Right lobe of liver (tissue), 4 donors: Measurements from ENCODE around the gene KLHL21.

ENCODE experiments used
- CTCF ChIP-seq, 4 donors: fragments of 200-600 bp in 3 of 4; fragments of 450-650 bp in 1 of 4; IDR thresholded peaks; one replicate each; pipeline versions ENCODE4 v1.5.1 to v1.8.0; 2016 to 2022; ENCODE audit warnings: antibody characterized with exemption in 4 of 4, mild to moderate bottlenecking in 2 of 4
- POLR2A ChIP-seq: fragments of 450-650 bp; IDR thresholded peaks from one replicate; pipeline ENCODE4 v1.6.1; 2017; ENCODE audit warnings: antibody characterized with exemption, mild to moderate bottlenecking
- donor health status: DM: no; HTN: no; CAD: no.
- donor health status: DM: no; HTN: no; CAD: no.
- donor health status: DM: no; HTN: yes; CAD: no.

GRCh38 chr1:6632588-6633514, 30.2 kb upstream of the KLHL21 start:
- TF ChIP-seq CTCF (IDR thresholded peaks at IDR 0.05), result no peak
- TF ChIP-seq POLR2A, result no peak
